H1 (cell line): ENCODE data around the gene ZFP3. TPM values are rescaled to one million over a fixed set of nuclear protein-coding genes. Genes with fewer than 3 reads are reported as not detected.

Source experiments
- CTCF ChIA-PET: fragments of 300-600 bp; sonication (Branson Sonifier 250); formaldehyde crosslinking; loops from one replicate; lab custom pipeline; 2021; ENCODE audit not compliant: partially characterized antibody; lab: Charles Lee
- POLR2A ChIA-PET: fragments of 300-600 bp; sonication (Branson Sonifier 250); formaldehyde crosslinking; loops from one replicate; lab custom pipeline; 2021; ENCODE audit warnings: inconsistent platforms; ENCODE audit not compliant: partially characterized antibody; lab: Charles Lee
- DNase-seq, 2 experiments: peaks; one replicate each; pipeline versions ENCODE4 v3.0.0 to v3.0.0-alpha.2; 2010 to 2022; ENCODE audit warnings: low spot score in 2 of 2, low read depth in 1 of 2, mixed read lengths in 1 of 2
- FAIRE-seq: peaks from 2 replicates; lab custom pipeline; 2011; peaks lifted over from hg19 to GRCh38; lab: Jason Lieb, UNC
- H2AFZ ChIP-seq: 2 replicates; pipeline ENCODE4 v1.8.1; 2012; ENCODE audit warnings: low read length, inconsistent platforms
- H2AK5ac ChIP-seq: 2 replicates; pipeline ENCODE4 v1.6.1; 2013; ENCODE audit warnings: low read depth, low read length
- H2BK120ac ChIP-seq: replicated peaks from 2 replicates; pipeline ENCODE3; 2013; ENCODE audit warnings: low read depth, low read length, inconsistent platforms
- H2BK12ac ChIP-seq: 2 replicates; pipeline ENCODE4 v1.6.1; 2013; ENCODE audit warnings: low read depth, low read length
- H2BK15ac ChIP-seq: 2 replicates; pipeline ENCODE4 v1.6.1; 2013; ENCODE audit warnings: low read length
- H2BK20ac ChIP-seq: 2 replicates; pipeline ENCODE4 v1.6.1; 2013; ENCODE audit warnings: low read length
- H2BK5ac ChIP-seq: 2 replicates; pipeline ENCODE4 v1.6.1; 2013; ENCODE audit warnings: low read depth, low read length
- H3K14ac ChIP-seq: 2 replicates; pipeline ENCODE4 v1.6.1; 2013; ENCODE audit warnings: inconsistent platforms; ENCODE audit not compliant: insufficient read length
- H3K18ac ChIP-seq: 2 replicates; pipeline ENCODE4 v1.6.1; 2013; ENCODE audit warnings: low read length; ENCODE audit errors: extremely low read depth
- H3K23ac ChIP-seq: 2 replicates; pipeline ENCODE4 v1.6.1; 2013; ENCODE audit warnings: inconsistent platforms; ENCODE audit not compliant: insufficient read length
- H3K23me2 ChIP-seq: 2 replicates; pipeline ENCODE4 v1.6.1; 2013; ENCODE audit warnings: low read depth, low read length
- H3K27ac ChIP-seq: 2 replicates; pipeline ENCODE4 v1.6.1; 2011; ENCODE audit warnings: low read depth, low read length, inconsistent platforms
- H3K27me3 ChIP-seq, 4 experiments: replicated peaks in 1 of 4; 1 replicate in 1 of 4; 2 replicates in 3 of 4; pipeline versions ENCODE4 v1.6.1 to v1.8.1; 2011 to 2013; ENCODE audit warnings: low read length in 3 of 4, mild to moderate bottlenecking in 3 of 4, inconsistent platforms in 2 of 4, mixed read lengths in 2 of 4, moderate library complexity in 1 of 4; ENCODE audit not compliant: control insufficient read depth in 3 of 4, insufficient read depth in 3 of 4; ENCODE audit errors: extremely low read depth in 1 of 4
- H3K36me3 ChIP-seq, 4 experiments: 2 replicates each; pipeline versions ENCODE4 v1.6.1 to v1.8.1; 2011 to 2013; ENCODE audit warnings: mild to moderate bottlenecking in 4 of 4, low read length in 3 of 4, moderate library complexity in 2 of 4, control low read depth in 1 of 4, inconsistent platforms in 1 of 4; ENCODE audit not compliant: insufficient read depth in 4 of 4, control insufficient read depth in 2 of 4
- H3K4ac ChIP-seq: replicated peaks from 2 replicates; pipeline ENCODE3; 2013; ENCODE audit warnings: low read length, low read depth, mixed read lengths, inconsistent platforms; ENCODE audit not compliant: insufficient read length
- H3K4me1 ChIP-seq, 4 experiments: replicated peaks in 1 of 4; 1 replicate in 1 of 4; 2 replicates in 3 of 4; pipeline versions ENCODE4 v1.6.1 to v1.8.1; 2011 to 2013; ENCODE audit warnings: low read length in 3 of 4, inconsistent platforms in 2 of 4, mixed read lengths in 1 of 4; ENCODE audit not compliant: insufficient read depth in 4 of 4, control insufficient read depth in 3 of 4
- H3K4me2 ChIP-seq, 2 experiments: 2 replicates each; pipeline versions ENCODE4 v1.6.1 to v1.8.1; 2011 to 2013; ENCODE audit warnings: low read depth in 2 of 2, low read length in 2 of 2, control low read depth in 1 of 2, inconsistent platforms in 1 of 2, mild to moderate bottlenecking in 1 of 2; ENCODE audit not compliant: insufficient read depth in 1 of 2
- H3K4me3 ChIP-seq, 4 experiments: fragments of 200-600, 300-600 bp in 1 of 4; sonication (generic), shearing (Covaris generic), sonication (Bioruptor Twin) in 1 of 4; 2 replicates each; pipeline versions ENCODE4 v1.5.1 to v1.8.1; 2011 to 2016; ENCODE audit warnings: low read length in 4 of 4, low read depth in 3 of 4, control low read depth in 2 of 4, inconsistent platforms in 2 of 4, mild to moderate bottlenecking in 2 of 4, mixed read lengths in 1 of 4, moderate library complexity in 1 of 4; ENCODE audit not compliant: insufficient read depth in 2 of 4; ENCODE audit errors: extremely low read depth in 1 of 4
- H3K56ac ChIP-seq: replicated peaks from 2 replicates; pipeline ENCODE3; 2013; ENCODE audit warnings: low read depth, mild to moderate bottlenecking, mixed read lengths, low read length, inconsistent platforms; ENCODE audit not compliant: insufficient read length
- H3K79me1 ChIP-seq: 2 replicates; pipeline ENCODE4 v1.6.1; 2013; ENCODE audit warnings: low read depth, low read length, control low read depth
- H3K79me2 ChIP-seq, 2 experiments: 2 replicates each; pipeline versions ENCODE4 v1.6.1 to v1.8.1; 2012 to 2013; ENCODE audit warnings: low read length in 2 of 2, mild to moderate bottlenecking in 2 of 2, inconsistent platforms in 1 of 2; ENCODE audit not compliant: insufficient read depth in 2 of 2, control insufficient read depth in 1 of 2
- H3K9ac ChIP-seq, 4 experiments: replicated peaks in 1 of 4; 1 replicate in 1 of 4; 2 replicates in 3 of 4; pipeline versions ENCODE4 v1.6.1 to v1.8.1; 2011 to 2013; ENCODE audit warnings: low read depth in 3 of 4, low read length in 3 of 4, control low read depth in 2 of 4, mild to moderate bottlenecking in 2 of 4, moderate library complexity in 2 of 4, inconsistent platforms in 1 of 4; ENCODE audit errors: extremely low read depth in 1 of 4
- H3K9me3 ChIP-seq, 2 experiments: 2 replicates each; pipeline versions ENCODE4 v1.6.1 to v1.8.1; 2012 to 2013; ENCODE audit warnings: mild to moderate bottlenecking in 2 of 2, moderate library complexity in 2 of 2, control low read depth in 1 of 2, inconsistent platforms in 1 of 2, low read depth in 1 of 2, low read length in 1 of 2, mixed read lengths in 1 of 2; ENCODE audit not compliant: insufficient read depth in 2 of 2
- H4K20me1 ChIP-seq, 2 experiments: replicated peaks in 1 of 2; 2 replicates each; pipeline versions ENCODE3 to v1.8.1; 2011 to 2013; ENCODE audit warnings: inconsistent platforms in 2 of 2, low read length in 2 of 2, mild to moderate bottlenecking in 1 of 2; ENCODE audit not compliant: insufficient read depth in 2 of 2, control insufficient read depth in 1 of 2
- H4K5ac ChIP-seq: 2 replicates; pipeline ENCODE4 v1.6.1; 2013; ENCODE audit warnings: low read length, low read depth, mixed read lengths, inconsistent platforms; ENCODE audit not compliant: insufficient read length
- H4K8ac ChIP-seq: 2 replicates; pipeline ENCODE4 v1.8.0; 2013; ENCODE audit warnings: mild to moderate bottlenecking, moderate library complexity, low read length, inconsistent platforms; ENCODE audit not compliant: insufficient read depth; ENCODE audit errors: extremely low read depth
- H4K91ac ChIP-seq: replicated peaks from 2 replicates; pipeline ENCODE3; 2013; ENCODE audit warnings: low read length, mixed read lengths, inconsistent platforms; ENCODE audit not compliant: insufficient read length
- JUND ChIP-seq: IDR thresholded peaks from 2 replicates; pipeline ENCODE4 v1.6.1; 2011; ENCODE audit warnings: mild to moderate bottlenecking, improper control_type of control experiment, low read length
- POLR2AphosphoS5 ChIP-seq: IDR thresholded peaks from 2 replicates; pipeline ENCODE4 v1.6.1; 2011; ENCODE audit warnings: low read depth, low read length
- WGBS, 2 experiments: shearing (Covaris generic) in 1 of 2; methylation state at CpG; one replicate each; pipeline versions ENCODE4 v1.1.6 to v1.1.7; 2013 to 2015; ENCODE audit warnings: low lambda C conversion rate in 2 of 2, mixed read lengths in 2 of 2, inconsistent platforms in 1 of 2, low coverage in 1 of 2, missing lambda C conversion rate in 1 of 2; ENCODE audit not compliant: insufficient replicate concordance in 2 of 2, insufficient coverage in 1 of 2, insufficient read length in 1 of 2; ENCODE audit errors: extremely low coverage in 1 of 2, missing lambda C conversion rate in 1 of 2; 5-methylcytosine and 5-hydroxymethylcytosine counted together
- polyA plus RNA-seq, 7 experiments: library from polyadenylated mRNA; depleted of rRNA in 3 of 7; stranded (reverse) in 5 of 7; unstranded in 2 of 7; fragments of >200 nt in 5 of 7; fragments of 200-250 nt in 2 of 7; gene quantifications; 1 replicate in 5 of 7; 2 replicates in 1 of 7; 4 replicates in 1 of 7; pipeline versions ENCODE4 v1.2.1 to v1.2.3, GENCODE V29; 2011 to 2013; ENCODE audit warnings: missing spikeins in 2 of 7, mixed read lengths in 2 of 7
- total RNA-seq: library from RNA; stranded (reverse); fragmentation: NEBNext Ultra II Directional; extraction: Animal tissue kit (Norgen Biotek cat#: 25700); gene quantifications from 2 replicates; pipeline ENCODE4 v1.2.1, GENCODE V29; 2021

The ZFP3 gene
- total and polyA plus RNA-seq, 2 of the 8 experiments (the other 6 are each of a cell fraction or from before 2014, with no cell fraction given) = 0.15 to 0.44 TPM

GRCh38 chr17:5120036-5120435, 41.8 kb downstream of the ZFP3 start:
- Histone ChIP-seq H3K4me3 (no peak overlapping the region), H3K27ac (no peak overlapping the region), H3K14ac (no peak overlapping the region), H2BK12ac (no peak overlapping the region), H4K20me1 (peaks cover 0 to 2% of the 10 kb centered on the region in 2 experiments), H3K18ac (no peak overlapping the region), H3K36me3 (no peaks in the 10 kb centered on the region), H3K9ac (no peak overlapping the region), H3K9me3 (peaks cover 0 to 3% of the 10 kb centered on the region in 2 experiments; a peak in 1 of 4 replicates), H4K8ac (no peak overlapping the region), H3K4ac (no peak overlapping the region), H3K56ac (no peak overlapping the region), H4K5ac (no peak overlapping the region), H2BK120ac (no peak overlapping the region), H2BK15ac (no peak overlapping the region), H3K79me2 (no peaks in the 10 kb centered on the region), H2AK5ac (no peak overlapping the region), H3K27me3 (peaks cover 0 to 26% (median 15%) of the 10 kb centered on the region in 4 experiments; a peak in 6 of 7 replicates), H3K79me1 (no peaks in the 10 kb centered on the region; the same call in 1 of the 2 replicates), H2BK5ac (no peak overlapping the region), H3K23ac (no peak overlapping the region), H4K91ac (no peak overlapping the region), H2AFZ (no peak overlapping the region), H2BK20ac (no peak overlapping the region), H3K4me2 (no peak overlapping the region), H3K23me2 (peaks cover 5% of the 10 kb centered on the region; the same call in 1 of the 2 replicates), H3K4me1 (peaks cover 0 to 5% (median 2%) of the 10 kb centered on the region in 4 experiments; a peak in 3 of 7 replicates)
- no peak for TF ChIP-seq JUND
- no peak for TF ChIP-seq POLR2AphosphoS5
- DNase-seq = no peak
- POLR2A ChIA-PET = interaction anchor here (1.4 to 4.2 kb wide), 2 partner anchors 9 to 172 kb away, joined by 4 to 28 read pairs; partner anchors contain the start of genes PFN1 and ZNF232
- 83% methylated on average over 5 of the region's 7 CpGs; no CpG with 5 or more reads in 1 of the 2 experiments for WGBS, 2 experiments
- CTCF ChIA-PET = no interaction called here
- no peak for FAIRE-seq
